ENCODE measurements around the gene SLC35B2.

SLC35B2 gene

GRCh38 chr6:44245912-44246662, 11.2 kb downstream of the SLC35B2 start:
- peaks cover 19 to 26% of the 10 kb centered on the region in 2 donors for H3K36me3 ChIP-seq (ENCODE audit: control insufficient read depth in 1 of 2, insufficient read depth in 2 of 2, low read length in 2 of 2)
- peaks cover 14 to 21% of the 10 kb centered on the region in 2 donors for H3K4me1 ChIP-seq (ENCODE audit: control insufficient read depth in 1 of 2, insufficient read depth in 2 of 2, low read length in 2 of 2)
- H3K4me3 ChIP-seq (ENCODE audit: low read depth in 1 of 2, low read length in 2 of 2): peak overlapping the region; percentile 94 to 99
- peak overlapping the region; percentile 83 to 97 for H3K9ac ChIP-seq (ENCODE audit: low read depth in 1 of 2, low read length in 2 of 2)
- H3K9me3 ChIP-seq (ENCODE audit: control insufficient read depth in 1 of 2, low read length in 2 of 2): no peaks in the 10 kb centered on the region
- no peaks in the 10 kb centered on the region for H3K27me3 ChIP-seq (ENCODE audit: control insufficient read depth in 1 of 2, insufficient read depth in 2 of 2, low read length in 2 of 2)
- peak overlapping the region; percentile 98 for H3K27ac ChIP-seq (ENCODE audit: low read depth, low read length)

- Histone ChIP-seq H3K9ac (ENCODE audit: low read depth in 1 of 2, low read length in 2 of 2) (peak overlapping the region; percentile 83 to 97), H3K9me3 (ENCODE audit: control insufficient read depth in 1 of 2, low read length in 2 of 2) (no peaks in the 10 kb centered on the region), H3K27me3 (ENCODE audit: control insufficient read depth in 1 of 2, insufficient read depth in 2 of 2, low read length in 2 of 2) (no peaks in the 10 kb centered on the region), H3K36me3 (ENCODE audit: control insufficient read depth in 1 of 2, insufficient read depth in 2 of 2, low read length in 2 of 2) (peaks cover 14 to 19% of the 10 kb centered on the region in 2 donors), H3K4me3 (ENCODE audit: low read depth in 1 of 2, low read length in 2 of 2) (peak overlapping the region; percentile 94 to 99), H3K4me1 (ENCODE audit: control insufficient read depth in 1 of 2, insufficient read depth in 2 of 2, low read length in 2 of 2) (peaks cover 14 to 21% of the 10 kb centered on the region in 2 donors), H3K27ac (ENCODE audit: low read depth, low read length) (peak overlapping the region; percentile 98)
These were observed 11.9 kb downstream of the SLC35B2 start for GRCh38 chr6:44245391-44245911.

GRCh38 chr6:44243345-44243744, 14.0 kb downstream of the SLC35B2 start:
- H3K4me1 ChIP-seq (ENCODE audit: control insufficient read depth in 1 of 2, insufficient read depth in 2 of 2, low read length in 2 of 2): peaks cover 6 to 9% of the 10 kb centered on the region in 2 donors
- H3K27ac ChIP-seq (ENCODE audit: low read depth, low read length): no peak overlapping the region
- H3K27me3 ChIP-seq (ENCODE audit: control insufficient read depth in 1 of 2, insufficient read depth in 2 of 2, low read length in 2 of 2): no peaks in the 10 kb centered on the region
- no peaks in the 10 kb centered on the region for H3K9me3 ChIP-seq (ENCODE audit: control insufficient read depth in 1 of 2, low read length in 2 of 2)
- H3K9ac ChIP-seq (ENCODE audit: low read depth in 1 of 2, low read length in 2 of 2): no peak overlapping the region
- H3K36me3 ChIP-seq (ENCODE audit: control insufficient read depth in 1 of 2, insufficient read depth in 2 of 2, low read length in 2 of 2): no peaks in the 10 kb centered on the region
- H3K4me3 ChIP-seq (ENCODE audit: low read depth in 1 of 2, low read length in 2 of 2): no peak overlapping the region

GRCh38 chr6:44238687-44239350, 18.5 kb downstream of the SLC35B2 start:
- Histone ChIP-seq H3K4me1 (ENCODE audit: control insufficient read depth in 1 of 2, insufficient read depth in 2 of 2, low read length in 2 of 2) (peaks cover 11 to 23% of the 10 kb centered on the region in 2 donors), H3K27ac (ENCODE audit: low read depth, low read length) (no peak overlapping the region), H3K4me3 (ENCODE audit: low read depth in 1 of 2, low read length in 2 of 2) (no peak overlapping the region), H3K36me3 (ENCODE audit: control insufficient read depth in 1 of 2, insufficient read depth in 2 of 2, low read length in 2 of 2) (no peaks in the 10 kb centered on the region), H3K9ac (ENCODE audit: low read depth in 1 of 2, low read length in 2 of 2) (peak overlapping the region in 1 of 2 donors; percentile 69), H3K9me3 (ENCODE audit: control insufficient read depth in 1 of 2, low read length in 2 of 2) (no peaks in the 10 kb centered on the region), H3K27me3 (ENCODE audit: control insufficient read depth in 1 of 2, insufficient read depth in 2 of 2, low read length in 2 of 2) (no peaks in the 10 kb centered on the region)

GRCh38 chr6:44237813-44238433, 19.4 kb downstream of the SLC35B2 start:
- no peaks in the 10 kb centered on the region for H3K27me3 ChIP-seq (ENCODE audit: control insufficient read depth in 1 of 2, insufficient read depth in 2 of 2, low read length in 2 of 2)
- peaks cover 15 to 30% of the 10 kb centered on the region in 2 donors for H3K4me1 ChIP-seq (ENCODE audit: control insufficient read depth in 1 of 2, insufficient read depth in 2 of 2, low read length in 2 of 2)
- no peaks in the 10 kb centered on the region for H3K36me3 ChIP-seq (ENCODE audit: control insufficient read depth in 1 of 2, insufficient read depth in 2 of 2, low read length in 2 of 2)
- H3K4me3 ChIP-seq (ENCODE audit: low read depth in 1 of 2, low read length in 2 of 2): peak overlapping the region; percentile 77
- H3K27ac ChIP-seq (ENCODE audit: low read depth, low read length): peak overlapping the region; percentile 93
- H3K9me3 ChIP-seq (ENCODE audit: control insufficient read depth in 1 of 2, low read length in 2 of 2): no peaks in the 10 kb centered on the region
- H3K9ac ChIP-seq (ENCODE audit: low read depth in 1 of 2, low read length in 2 of 2): peak overlapping the region; percentile 69 to 87

- Histone ChIP-seq H3K4me1 (ENCODE audit: control insufficient read depth in 1 of 2, insufficient read depth in 2 of 2, low read length in 2 of 2) (peaks cover 15 to 30% of the 10 kb centered on the region in 2 donors), H3K4me3 (ENCODE audit: low read depth in 1 of 2, low read length in 2 of 2) (peak overlapping the region; percentile 77), H3K27ac (ENCODE audit: low read depth, low read length) (peak overlapping the region; percentile 93), H3K36me3 (ENCODE audit: control insufficient read depth in 1 of 2, insufficient read depth in 2 of 2, low read length in 2 of 2) (peaks cover 0 to under 1% of the 10 kb centered on the region in 2 donors), H3K9ac (ENCODE audit: low read depth in 1 of 2, low read length in 2 of 2) (peak overlapping the region; percentile 69 to 87), H3K27me3 (ENCODE audit: control insufficient read depth in 1 of 2, insufficient read depth in 2 of 2, low read length in 2 of 2) (no peaks in the 10 kb centered on the region), H3K9me3 (ENCODE audit: control insufficient read depth in 1 of 2, low read length in 2 of 2) (no peaks in the 10 kb centered on the region)
These were observed 20.1 kb downstream of the SLC35B2 start for GRCh38 chr6:44237021-44237812.

GRCh38 chr6:44235891-44236516, 21.3 kb downstream of the SLC35B2 start:
- H3K27ac ChIP-seq (ENCODE audit: low read depth, low read length): no peak overlapping the region
- H3K27me3 ChIP-seq (ENCODE audit: control insufficient read depth in 1 of 2, insufficient read depth in 2 of 2, low read length in 2 of 2): no peaks in the 10 kb centered on the region
- H3K4me3 ChIP-seq (ENCODE audit: low read depth in 1 of 2, low read length in 2 of 2): no peak overlapping the region
- peaks cover 3 to 5% of the 10 kb centered on the region in 2 donors for H3K36me3 ChIP-seq (ENCODE audit: control insufficient read depth in 1 of 2, insufficient read depth in 2 of 2, low read length in 2 of 2)
- H3K9ac ChIP-seq (ENCODE audit: low read depth in 1 of 2, low read length in 2 of 2): no peak overlapping the region
- no peaks in the 10 kb centered on the region for H3K9me3 ChIP-seq (ENCODE audit: control insufficient read depth in 1 of 2, low read length in 2 of 2)
- H3K4me1 ChIP-seq (ENCODE audit: control insufficient read depth in 1 of 2, insufficient read depth in 2 of 2, low read length in 2 of 2): peaks cover 15 to 30% of the 10 kb centered on the region in 2 donors

- no peak overlapping the region for H3K4me3 ChIP-seq (ENCODE audit: low read depth in 1 of 2, low read length in 2 of 2)
- peaks cover 15 to 30% of the 10 kb centered on the region in 2 donors for H3K4me1 ChIP-seq (ENCODE audit: control insufficient read depth in 1 of 2, insufficient read depth in 2 of 2, low read length in 2 of 2)
- H3K9ac ChIP-seq (ENCODE audit: low read depth in 1 of 2, low read length in 2 of 2): no peak overlapping the region
- H3K36me3 ChIP-seq (ENCODE audit: control insufficient read depth in 1 of 2, insufficient read depth in 2 of 2, low read length in 2 of 2): peaks cover 4 to 6% of the 10 kb centered on the region in 2 donors
- no peak overlapping the region for H3K27ac ChIP-seq (ENCODE audit: low read depth, low read length)
- H3K27me3 ChIP-seq (ENCODE audit: control insufficient read depth in 1 of 2, insufficient read depth in 2 of 2, low read length in 2 of 2): no peaks in the 10 kb centered on the region
- no peaks in the 10 kb centered on the region for H3K9me3 ChIP-seq (ENCODE audit: control insufficient read depth in 1 of 2, low read length in 2 of 2)
These were observed 22.1 kb downstream of the SLC35B2 start for GRCh38 chr6:44235269-44235668.

Data from duodenal mucosa (tissue), 2 donors.